ENCODE results near the gene MARCHF4. TPM values are rescaled to one million over a fixed set of nuclear protein-coding genes. Genes with fewer than 3 reads are reported as not detected.
A peak's percentile ranks its signal among the peaks of the same experiment; 100 is the strongest.

Gene MARCHF4, protein sequence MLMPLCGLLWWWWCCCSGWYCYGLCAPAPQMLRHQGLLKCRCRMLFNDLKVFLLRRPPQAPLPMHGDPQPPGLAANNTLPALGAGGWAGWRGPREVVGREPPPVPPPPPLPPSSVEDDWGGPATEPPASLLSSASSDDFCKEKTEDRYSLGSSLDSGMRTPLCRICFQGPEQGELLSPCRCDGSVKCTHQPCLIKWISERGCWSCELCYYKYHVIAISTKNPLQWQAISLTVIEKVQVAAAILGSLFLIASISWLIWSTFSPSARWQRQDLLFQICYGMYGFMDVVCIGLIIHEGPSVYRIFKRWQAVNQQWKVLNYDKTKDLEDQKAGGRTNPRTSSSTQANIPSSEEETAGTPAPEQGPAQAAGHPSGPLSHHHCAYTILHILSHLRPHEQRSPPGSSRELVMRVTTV
- total RNA-seq, result under 1 TPM; 0.51 to 0.86 TPM
- polyA plus RNA-seq (2013, experiment 1 of 2), result 1.5 TPM
- 2.9 TPM for polyA plus RNA-seq (2013, experiment 2 of 2)
- long read RNA-seq, experiment 1, result 0 reads
- long read RNA-seq, experiment 2, full-length matches to known transcripts, result 4 of 5 reads
- long read RNA-seq, experiment 2, partial matches to known transcripts, result 0 of 5 reads
- long read RNA-seq, experiment 2, other reads (novel, unspliced or antisense), result 1 of 5 reads
- long read RNA-seq, experiment 3, full-length matches to known transcripts, result 1 of 1 reads
- long read RNA-seq, experiment 3, partial matches to known transcripts, result 0 of 1 reads
- long read RNA-seq, experiment 3, other reads (novel, unspliced or antisense), result 0 of 1 reads
- long read RNA-seq, experiment 4, result 0 reads

DNA sequence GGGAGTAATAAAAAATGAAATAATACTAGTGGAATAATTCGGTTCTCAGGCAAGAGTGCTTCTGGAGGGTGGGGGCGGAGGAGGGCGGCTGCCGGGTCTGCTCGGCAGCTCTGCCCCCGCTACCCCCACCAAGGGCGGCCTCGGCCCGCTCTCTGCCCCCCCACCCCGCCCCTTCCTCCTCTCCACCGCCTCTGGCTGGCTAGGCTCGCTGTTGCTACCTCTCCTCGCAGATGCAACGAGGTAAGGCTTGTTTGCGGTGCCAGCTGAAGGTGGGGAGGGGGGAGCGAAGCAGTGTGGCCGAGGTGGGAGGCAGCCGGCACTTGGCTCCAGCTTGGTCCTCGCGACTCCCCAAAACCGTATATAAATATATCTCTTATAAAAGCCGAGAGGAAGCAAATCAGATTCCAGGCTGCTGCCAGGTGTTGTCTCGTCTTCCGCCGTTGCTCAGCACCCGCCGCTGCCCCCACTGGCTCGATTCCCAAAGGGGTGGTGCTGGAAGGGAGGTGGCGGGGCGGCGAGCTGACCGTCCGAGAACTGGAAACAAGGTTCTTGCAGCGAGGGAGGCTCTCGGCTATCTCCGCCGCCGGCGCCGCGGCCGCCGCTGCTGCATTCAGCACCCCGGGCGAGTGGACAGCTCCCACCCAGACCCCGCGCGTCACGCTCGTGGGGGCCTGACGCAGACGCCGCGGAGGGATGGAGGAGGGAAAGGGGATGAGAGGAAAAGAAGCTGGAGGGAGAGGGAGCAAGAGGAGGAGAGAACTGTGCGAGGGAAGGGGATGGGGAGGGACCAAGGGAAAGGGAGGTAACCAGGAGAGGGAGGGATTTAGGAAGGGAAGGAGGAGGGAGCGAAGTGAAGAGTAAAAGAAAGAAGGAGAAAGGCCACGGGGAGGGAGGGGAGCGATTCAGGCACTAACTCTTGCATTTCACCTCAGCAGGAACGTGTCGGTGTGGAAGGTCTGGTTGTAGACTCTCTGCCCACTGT lies at the start of gene MARCHF4:
Gene MARCHF4 (minus strand): TSS at position 763 of the 982 bp plus-strand sequence. CDS start 2,223 bp downstream, outside the sequence.
- Histone ChIP-seq H3K9me3 (ENCODE audit: control insufficient read depth, low read length) (no peaks in the 10 kb centered on the region), H3K27me3 (ENCODE audit: control insufficient read depth, insufficient read depth, low read length, poor library complexity, severe bottlenecking) (peaks cover 42% of the 10 kb centered on the region), H3K4me1 (ENCODE audit: control insufficient read depth, insufficient read depth, low read length) (peaks cover 7% of the 10 kb centered on the region), H3K27ac (ENCODE audit: low read depth, low read length) (no peak within 1 kb of the TSS), H3K4me3 (ENCODE audit: low read length) (peak within 1 kb of the TSS; percentile 77), H3K9ac (ENCODE audit: extremely low read depth, low read length, poor library complexity, severe bottlenecking) (no peak within 1 kb of the TSS), H3K36me3 (ENCODE audit: control insufficient read depth, insufficient read depth, low read length) (no peaks in the 10 kb centered on the region)
- 0 to 3% methylated on average over 12 to 57 of the region's 60 CpGs for WGBS, 2 experiments (ENCODE audit: insufficient coverage in 1 of 2, insufficient read length in 1 of 2)
- Mint-ChIP-seq H3K4me1 (peaks cover 18% of the 10 kb centered on the region), H3K4me3 (peak within 1 kb of the TSS; percentile 66), H3K36me3 (ENCODE audit: low read depth) (no peaks in the 10 kb centered on the region), H3K27ac (no peak within 1 kb of the TSS), H3K27me3 (ENCODE audit: insufficient read depth) (peaks cover 81% of the 10 kb centered on the region), H3K9me3 (no peaks in the 10 kb centered on the region)
- TF ChIP-seq, protein P1, sequence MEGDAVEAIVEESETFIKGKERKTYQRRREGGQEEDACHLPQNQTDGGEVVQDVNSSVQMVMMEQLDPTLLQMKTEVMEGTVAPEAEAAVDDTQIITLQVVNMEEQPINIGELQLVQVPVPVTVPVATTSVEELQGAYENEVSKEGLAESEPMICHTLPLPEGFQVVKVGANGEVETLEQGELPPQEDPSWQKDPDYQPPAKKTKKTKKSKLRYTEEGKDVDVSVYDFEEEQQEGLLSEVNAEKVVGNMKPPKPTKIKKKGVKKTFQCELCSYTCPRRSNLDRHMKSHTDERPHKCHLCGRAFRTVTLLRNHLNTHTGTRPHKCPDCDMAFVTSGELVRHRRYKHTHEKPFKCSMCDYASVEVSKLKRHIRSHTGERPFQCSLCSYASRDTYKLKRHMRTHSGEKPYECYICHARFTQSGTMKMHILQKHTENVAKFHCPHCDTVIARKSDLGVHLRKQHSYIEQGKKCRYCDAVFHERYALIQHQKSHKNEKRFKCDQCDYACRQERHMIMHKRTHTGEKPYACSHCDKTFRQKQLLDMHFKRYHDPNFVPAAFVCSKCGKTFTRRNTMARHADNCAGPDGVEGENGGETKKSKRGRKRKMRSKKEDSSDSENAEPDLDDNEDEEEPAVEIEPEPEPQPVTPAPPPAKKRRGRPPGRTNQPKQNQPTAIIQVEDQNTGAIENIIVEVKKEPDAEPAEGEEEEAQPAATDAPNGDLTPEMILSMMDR (conservative IDR thresholded peaks at IDR 0.05), result no peak
- DNase-seq, result peak; percentile 95

DNA sequence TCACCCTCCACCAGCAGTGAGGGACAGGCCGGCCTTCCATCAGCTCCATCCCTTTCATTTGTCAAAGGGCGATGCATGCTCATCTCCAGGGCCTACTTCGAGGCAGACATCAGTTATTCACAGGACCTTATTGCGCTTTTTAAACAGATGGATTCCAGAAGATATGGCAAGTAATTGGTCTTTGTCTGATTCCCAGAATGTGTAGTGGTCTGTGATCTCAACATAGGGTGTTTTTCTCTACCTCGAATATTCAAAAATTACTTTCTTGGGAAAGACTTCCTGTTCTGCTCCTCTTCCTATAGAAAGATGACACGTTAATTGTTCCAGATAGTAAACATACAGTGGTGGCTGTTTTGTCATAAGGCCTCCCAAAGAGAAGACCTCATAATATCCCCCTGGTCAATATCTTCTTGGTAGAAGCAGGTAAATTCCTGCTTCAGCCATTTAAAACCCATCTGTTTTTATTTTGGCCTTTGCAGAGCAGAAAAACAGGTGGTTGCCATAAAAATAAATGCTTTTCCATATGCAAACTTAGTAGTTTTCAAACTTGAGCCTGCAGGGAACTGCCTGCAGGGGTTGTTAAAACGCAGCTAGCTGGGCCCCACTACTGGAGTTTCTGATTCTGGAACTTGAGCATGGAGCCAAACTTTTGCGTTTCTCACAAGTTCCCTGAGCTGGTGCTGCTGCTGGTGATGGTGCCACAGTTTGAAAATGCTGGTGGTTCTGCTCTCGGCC lies 48.3 kb upstream of the MARCHF4 start:
- no peak overlapping the region for H3K27ac ChIP-seq (ENCODE audit: low read depth, low read length)
- Mint-ChIP-seq H3K4me3 (no peak overlapping the region), H3K36me3 (ENCODE audit: low read depth) (peaks cover 64% of the 10 kb centered on the region), H3K4me1 (peaks cover 14% of the 10 kb centered on the region), H3K9me3 (peaks cover 6% of the 10 kb centered on the region), H3K27me3 (ENCODE audit: insufficient read depth) (no peaks in the 10 kb centered on the region), H3K27ac (no peak overlapping the region)
- TF ChIP-seq, protein P1 (conservative IDR thresholded peaks at IDR 0.05), result no peak
- H3K4me3 ChIP-seq (ENCODE audit: low read length), result no peak overlapping the region
- no peak overlapping the region for H3K9ac ChIP-seq (ENCODE audit: extremely low read depth, low read length, poor library complexity, severe bottlenecking)
- no peak for DNase-seq
- WGBS, 2 experiments (ENCODE audit: insufficient coverage in 1 of 2, insufficient read length in 1 of 2), result 93 to 96% methylated on average over 5 to 9 of the region's 9 CpGs
- peaks cover 86% of the 10 kb centered on the region for H3K36me3 ChIP-seq (ENCODE audit: control insufficient read depth, insufficient read depth, low read length)
- H3K9me3 ChIP-seq (ENCODE audit: control insufficient read depth, low read length), result peaks cover 20% of the 10 kb centered on the region
- H3K4me1 ChIP-seq (ENCODE audit: control insufficient read depth, insufficient read depth, low read length), result peaks cover 6% of the 10 kb centered on the region
- H3K27me3 ChIP-seq (ENCODE audit: control insufficient read depth, insufficient read depth, low read length, poor library complexity, severe bottlenecking), result no peaks in the 10 kb centered on the region

Measured in endodermal cell (in vitro differentiated cells).